HEK293T (cell line): Measurements from ENCODE around the gene ITGA4.

ENCODE experiments used
- CTCF ChIA-PET: fragments of 350-600 bp; formaldehyde crosslinking; extraction: SDS; loops from one replicate; lab custom pipeline; 2021; ENCODE audit warnings: antibody characterized with exemption, inconsistent platforms; lab: Yijun Ruan, JAX
- POLR2A ChIA-PET: fragments of 350-600 bp; formaldehyde crosslinking; extraction: SDS; loops from one replicate; lab custom pipeline; 2020; ENCODE audit warnings: antibody characterized with exemption, inconsistent platforms; lab: Yijun Ruan, JAX
- DNase-seq: peaks from one replicate; pipeline ENCODE4 v3.0.0; 2012; ENCODE audit warnings: mixed read lengths; ENCODE audit errors: extremely low spot score
- ARNT ChIP-seq: fragments of 450-650 bp; IDR thresholded peaks from 2 replicates; pipeline ENCODE4 v1.6.1; 2017; ENCODE audit warnings: mild to moderate bottlenecking
- BHLHE40 ChIP-seq: fragments of 450-650 bp; IDR thresholded peaks from 2 replicates; pipeline ENCODE4 v1.6.1; 2016; ENCODE audit warnings: mild to moderate bottlenecking, moderate library complexity, borderline replicate concordance
- CTBP1 ChIP-seq: fragments of 450-650 bp; IDR thresholded peaks from 2 replicates; pipeline ENCODE4 v1.6.1; 2016; ENCODE audit warnings: borderline replicate concordance
- ELF4 ChIP-seq: fragments of 450-650 bp; IDR thresholded peaks from 2 replicates; pipeline ENCODE4 v1.6.1; 2017; ENCODE audit warnings: antibody characterized with exemption
- FOXA1 ChIP-seq: fragments of 450-650 bp; IDR thresholded peaks from 2 replicates; pipeline ENCODE4 v1.6.1; 2016; ENCODE audit warnings: mild to moderate bottlenecking
- FOXK2 ChIP-seq: fragments of 450-650 bp; IDR thresholded peaks from 2 replicates; pipeline ENCODE4 v1.6.1; 2016; ENCODE audit warnings: mild to moderate bottlenecking
- FOXM1 ChIP-seq: fragments of 450-650 bp; IDR thresholded peaks from 2 replicates; pipeline ENCODE4 v1.6.1; 2017; ENCODE audit warnings: mild to moderate bottlenecking, borderline replicate concordance
- HDGF ChIP-seq: fragments of 450-650 bp; IDR thresholded peaks from 2 replicates; pipeline ENCODE4 v1.6.1; 2017; ENCODE audit warnings: antibody characterized with exemption, borderline replicate concordance
- L3MBTL2 ChIP-seq: fragments of 450-650 bp; conservative IDR thresholded peaks from 2 replicates; pipeline ENCODE4 v1.6.1; 2016; ENCODE audit warnings: mild to moderate bottlenecking
- LEF1 ChIP-seq: fragments of 450-650 bp; IDR thresholded peaks from 2 replicates; pipeline ENCODE4 v1.6.1; 2017; ENCODE audit warnings: mild to moderate bottlenecking, borderline replicate concordance
- NFRKB ChIP-seq: fragments of 450-650 bp; IDR thresholded peaks from 2 replicates; pipeline ENCODE4 v1.6.1; 2016; ENCODE audit warnings: mild to moderate bottlenecking, moderate library complexity
- SP1 ChIP-seq: fragments of 450-650 bp; IDR thresholded peaks from 2 replicates; pipeline ENCODE4 v1.6.1; 2017
- SUZ12 ChIP-seq: fragments of 450-650 bp; IDR thresholded peaks from 2 replicates; pipeline ENCODE4 v1.6.1; 2016; ENCODE audit warnings: mild to moderate bottlenecking
- TARDBP ChIP-seq: fragments of 450-650 bp; IDR thresholded peaks from 2 replicates; pipeline ENCODE4 v1.6.1; 2016
- ZNF384 ChIP-seq: fragments of 450-650 bp; IDR thresholded peaks from 2 replicates; pipeline ENCODE4 v1.6.1; 2016
- TF ChIP-seq, protein P1 (sequence below): fragments of 450-650 bp; IDR thresholded peaks from 2 replicates; pipeline ENCODE4 v1.6.1; 2016

The ITGA4 gene

DNA sequence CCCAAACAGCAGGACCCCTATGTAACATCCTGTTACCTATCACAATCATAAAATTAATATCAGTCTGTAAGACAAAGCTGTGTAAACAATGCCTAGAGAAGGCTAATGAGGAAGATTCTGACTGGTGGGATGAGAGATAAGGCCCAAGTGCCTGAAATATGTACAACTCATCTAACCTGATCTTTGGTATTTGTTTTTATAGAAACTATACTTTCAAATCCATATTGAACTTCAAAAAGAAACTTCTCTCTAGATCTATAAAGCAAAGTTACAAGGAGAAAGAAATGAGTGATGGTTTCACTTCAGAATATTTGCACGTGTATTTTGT is 36.1 kb upstream of the ITGA4 start:
- DNase-seq = no peak
- TF ChIP-seq ELF4 = no peak
- no peak for TF ChIP-seq HDGF
- TF ChIP-seq FOXA1 = no peak
- no peak for TF ChIP-seq LEF1
- no peak for TF ChIP-seq CTBP1
- TF ChIP-seq, protein P1, sequence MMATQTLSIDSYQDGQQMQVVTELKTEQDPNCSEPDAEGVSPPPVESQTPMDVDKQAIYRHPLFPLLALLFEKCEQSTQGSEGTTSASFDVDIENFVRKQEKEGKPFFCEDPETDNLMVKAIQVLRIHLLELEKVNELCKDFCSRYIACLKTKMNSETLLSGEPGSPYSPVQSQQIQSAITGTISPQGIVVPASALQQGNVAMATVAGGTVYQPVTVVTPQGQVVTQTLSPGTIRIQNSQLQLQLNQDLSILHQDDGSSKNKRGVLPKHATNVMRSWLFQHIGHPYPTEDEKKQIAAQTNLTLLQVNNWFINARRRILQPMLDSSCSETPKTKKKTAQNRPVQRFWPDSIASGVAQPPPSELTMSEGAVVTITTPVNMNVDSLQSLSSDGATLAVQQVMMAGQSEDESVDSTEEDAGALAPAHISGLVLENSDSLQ = no peak
- TF ChIP-seq ARNT = no peak
- no peak for TF ChIP-seq L3MBTL2
- no peak for TF ChIP-seq FOXK2
- TF ChIP-seq NFRKB = no peak
- no peak for TF ChIP-seq FOXM1
- TF ChIP-seq ZNF384 = no peak
- TF ChIP-seq BHLHE40 = no peak
- no peak for TF ChIP-seq SP1
- no peak for TF ChIP-seq TARDBP
- no peak for TF ChIP-seq SUZ12
- ChIA-PET CTCF (no interaction called here), POLR2A (no interaction called here)

GRCh38 chr2:181421464-181421863 is 35.7 kb upstream of the ITGA4 start:
- no peak for DNase-seq
- POLR2A ChIA-PET = no interaction called here
- TF ChIP-seq, protein P1 = no peak
- TF ChIP-seq NFRKB (no peak), L3MBTL2 (no peak), ZNF384 (no peak)
- CTCF ChIA-PET = no interaction called here

DNA sequence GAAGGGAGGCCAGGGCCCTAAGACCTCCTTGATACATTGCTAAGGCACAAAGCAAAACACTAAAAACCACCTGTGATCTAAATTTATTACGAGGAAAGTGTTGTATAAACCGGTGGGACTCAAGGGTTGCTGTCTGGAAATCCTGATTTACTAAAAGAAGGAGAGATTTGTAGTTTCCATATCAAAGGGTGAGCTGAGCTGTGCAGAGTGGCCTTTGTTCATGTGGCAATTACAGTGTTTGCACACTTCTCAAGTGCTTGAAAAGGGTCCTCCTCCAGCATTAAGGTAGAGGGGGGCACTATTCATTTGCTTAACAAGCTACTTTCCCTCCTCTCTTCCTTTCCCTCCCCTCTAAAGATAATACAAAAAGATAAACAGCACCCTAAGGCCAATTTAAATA is 30.5 kb upstream of the ITGA4 start:
- no peak for DNase-seq
- ChIA-PET POLR2A (no interaction called here), CTCF (no interaction called here)
- TF ChIP-seq ARNT (no peak), FOXA1 (no peak), SP1 (no peak), NFRKB (no peak), L3MBTL2 (no peak), ELF4 (no peak), SUZ12 (no peak), BHLHE40 (no peak), CTBP1 (no peak), FOXK2 (no peak), FOXM1 (no peak), ZNF384 (no peak)
- TF ChIP-seq, protein P1 = no peak

GRCh38 chr2:181430406-181431118 is 26.6 kb upstream of the ITGA4 start:
- DNase-seq = no peak
- POLR2A ChIA-PET = no interaction called here
- CTCF ChIA-PET = no interaction called here
- TF ChIP-seq ELF4 = no peak
- no peak for TF ChIP-seq FOXK2
- no peak for TF ChIP-seq FOXA1
- no peak for TF ChIP-seq FOXM1
- TF ChIP-seq ARNT = no peak

DNA sequence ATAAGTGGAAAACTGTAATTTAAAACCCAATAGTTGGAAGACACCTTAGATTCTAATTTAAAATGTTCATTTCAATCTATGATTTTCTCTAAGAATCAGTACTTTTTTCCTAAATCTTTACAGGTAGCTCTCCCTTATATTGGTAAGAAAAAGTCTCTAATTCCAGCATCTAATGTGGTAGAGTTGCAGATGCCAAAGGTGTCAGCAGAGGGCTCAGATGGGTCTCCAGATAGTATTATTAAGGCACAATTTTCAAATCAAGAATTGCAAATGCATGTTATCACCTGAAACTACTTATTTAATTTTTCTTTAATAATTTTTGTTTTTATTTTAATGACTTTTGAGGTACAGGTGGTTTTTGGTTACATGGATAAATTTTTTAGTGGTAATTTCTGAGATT is 25.5 kb upstream of the ITGA4 start:
- DNase-seq = no peak
- CTCF ChIA-PET = no interaction called here
- POLR2A ChIA-PET = no interaction called here
- TF ChIP-seq TARDBP (no peak), BHLHE40 (no peak), SP1 (no peak), LEF1 (no peak), CTBP1 (no peak), ELF4 (no peak), ARNT (no peak), L3MBTL2 (no peak), FOXK2 (no peak), ZNF384 (no peak), FOXM1 (no peak), FOXA1 (no peak)
- TF ChIP-seq, protein P1 = no peak

- TF ChIP-seq SP1 = no peak
- no peak for TF ChIP-seq FOXM1
- no peak for TF ChIP-seq ZNF384
- no peak for TF ChIP-seq ELF4
- no peak for TF ChIP-seq ARNT
- no peak for TF ChIP-seq CTBP1
- TF ChIP-seq SUZ12 = no peak
- TF ChIP-seq, protein P1 = no peak
- TF ChIP-seq TARDBP = no peak
- no peak for TF ChIP-seq NFRKB
- no peak for TF ChIP-seq BHLHE40
- no peak for TF ChIP-seq LEF1
- TF ChIP-seq L3MBTL2 = no peak
- TF ChIP-seq HDGF = no peak
- TF ChIP-seq FOXK2 = no peak
- no peak for TF ChIP-seq FOXA1
- DNase-seq = no peak
- ChIA-PET CTCF (no interaction called here), POLR2A (no interaction called here)
Observed at GRCh38 chr2:181438261-181438660, 18.9 kb upstream of the ITGA4 start.
